HEK293T (cell line): ENCODE data around the gene DIP2A.

ENCODE experiments used
- ELF4 ChIP-seq: fragments of 450-650 bp; IDR thresholded peaks from 2 replicates; pipeline ENCODE4 v1.6.1; 2017; ENCODE audit warnings: antibody characterized with exemption
- FOXM1 ChIP-seq: fragments of 450-650 bp; IDR thresholded peaks from 2 replicates; pipeline ENCODE4 v1.6.1; 2017; ENCODE audit warnings: mild to moderate bottlenecking, borderline replicate concordance
- L3MBTL2 ChIP-seq: fragments of 450-650 bp; conservative IDR thresholded peaks from 2 replicates; pipeline ENCODE4 v1.6.1; 2016; ENCODE audit warnings: mild to moderate bottlenecking
- NFRKB ChIP-seq: fragments of 450-650 bp; IDR thresholded peaks from 2 replicates; pipeline ENCODE4 v1.6.1; 2016; ENCODE audit warnings: mild to moderate bottlenecking, moderate library complexity
- SP1 ChIP-seq: fragments of 450-650 bp; IDR thresholded peaks from 2 replicates; pipeline ENCODE4 v1.6.1; 2017

DNA sequence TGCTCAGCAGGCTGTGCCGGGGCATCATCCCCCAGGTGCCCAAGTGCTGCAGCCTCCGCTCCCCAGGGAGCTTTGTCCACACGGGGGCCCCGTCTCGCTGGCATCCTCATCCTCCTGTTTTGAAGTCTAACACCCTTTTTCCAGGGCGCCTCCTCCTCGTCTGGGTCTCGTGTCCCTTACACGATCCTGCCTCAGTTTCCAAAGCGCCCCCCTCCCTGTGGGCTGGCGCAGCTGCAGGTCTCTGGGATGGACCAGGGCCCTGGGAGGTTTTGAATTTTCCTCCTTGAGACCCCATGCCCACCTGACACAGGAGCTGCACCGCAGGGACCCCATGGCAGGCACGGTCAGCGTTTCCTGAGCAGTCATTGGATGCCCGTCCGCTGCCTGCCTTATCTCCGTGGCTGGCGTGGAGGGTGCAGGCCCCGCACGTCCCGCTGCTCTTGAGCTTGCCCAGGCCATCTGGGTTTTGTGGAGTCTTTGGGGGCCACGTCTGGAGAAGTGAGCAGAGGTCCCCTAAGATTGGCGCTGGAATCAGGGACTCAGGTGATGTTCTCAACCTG lies 37.4 kb upstream of the DIP2A start:
- TF ChIP-seq SP1 = no peak
- no peak for TF ChIP-seq L3MBTL2
- no peak for TF ChIP-seq FOXM1
- TF ChIP-seq NFRKB = no peak
- TF ChIP-seq ELF4 = no peak
